SH-SY5Y (cell line): Measurements from ENCODE around the gene MSI2.

Experiments used
- GATA2 ChIP-seq: IDR thresholded peaks from 2 replicates; pipeline ENCODE4 v1.6.1; 2011; ENCODE audit warnings: mild to moderate bottlenecking, low read depth, low read length
- GATA3 ChIP-seq: IDR thresholded peaks from 2 replicates; pipeline ENCODE4 v1.6.1; 2011; ENCODE audit warnings: low read depth, mild to moderate bottlenecking, low read length, moderate library complexity

Gene MSI2

GRCh38 chr17:57704448-57704847 is 448.1 kb downstream of the MSI2 start:
- TF ChIP-seq GATA2 (no peak), GATA3 (no peak)

- TF ChIP-seq GATA3: no peak
- no peak for TF ChIP-seq GATA2
Measured at GRCh38 chr17:57705921-57706695, 449.8 kb downstream of the MSI2 start.

GRCh38 chr17:57706761-57707160 is 450.4 kb downstream of the MSI2 start:
- no peak for TF ChIP-seq GATA2
- TF ChIP-seq GATA3: no peak

GRCh38 chr17:57707892-57708291 is 451.6 kb downstream of the MSI2 start:
- TF ChIP-seq GATA3: no peak
- no peak for TF ChIP-seq GATA2

- no peak for TF ChIP-seq GATA3
- TF ChIP-seq GATA2: no peak
Measured at GRCh38 chr17:57708410-57708809, 452.1 kb downstream of the MSI2 start.

- TF ChIP-seq GATA3 (no peak), GATA2 (no peak)
Measured at GRCh38 chr17:57713140-57713539, 456.8 kb downstream of the MSI2 start.

GRCh38 chr17:57714665-57715180 is 458.4 kb downstream of the MSI2 start:
- TF ChIP-seq GATA2 (no peak), GATA3 (no peak)

- TF ChIP-seq GATA3 (no peak), GATA2 (no peak)
Measured at GRCh38 chr17:57715981-57716380, 459.7 kb downstream of the MSI2 start.

GRCh38 chr17:57718878-57719277 is 462.6 kb downstream of the MSI2 start:
- TF ChIP-seq GATA3 (no peak; the same call in 1 of the 2 replicates), GATA2 (peak; percentile 57)

- no peak for TF ChIP-seq GATA3
- TF ChIP-seq GATA2: 0 out of 2 replicates have a peak, but pooled peaks have one; percentile 10
Measured at GRCh38 chr17:57720386-57721035, 464.2 kb downstream of the MSI2 start.

GRCh38 chr17:57721967-57722703 is 465.8 kb downstream of the MSI2 start:
- TF ChIP-seq GATA3 (no peak), GATA2 (no peak)

- no peak for TF ChIP-seq GATA2
- TF ChIP-seq GATA3: no peak
Measured at GRCh38 chr17:57722704-57723043, 466.4 kb downstream of the MSI2 start.

GRCh38 chr17:57723427-57724025 is 467.2 kb downstream of the MSI2 start:
- TF ChIP-seq GATA2 (no peak), GATA3 (no peak)
